ENCODE data around the gene SERINC3.

The SERINC3 gene

DNA sequence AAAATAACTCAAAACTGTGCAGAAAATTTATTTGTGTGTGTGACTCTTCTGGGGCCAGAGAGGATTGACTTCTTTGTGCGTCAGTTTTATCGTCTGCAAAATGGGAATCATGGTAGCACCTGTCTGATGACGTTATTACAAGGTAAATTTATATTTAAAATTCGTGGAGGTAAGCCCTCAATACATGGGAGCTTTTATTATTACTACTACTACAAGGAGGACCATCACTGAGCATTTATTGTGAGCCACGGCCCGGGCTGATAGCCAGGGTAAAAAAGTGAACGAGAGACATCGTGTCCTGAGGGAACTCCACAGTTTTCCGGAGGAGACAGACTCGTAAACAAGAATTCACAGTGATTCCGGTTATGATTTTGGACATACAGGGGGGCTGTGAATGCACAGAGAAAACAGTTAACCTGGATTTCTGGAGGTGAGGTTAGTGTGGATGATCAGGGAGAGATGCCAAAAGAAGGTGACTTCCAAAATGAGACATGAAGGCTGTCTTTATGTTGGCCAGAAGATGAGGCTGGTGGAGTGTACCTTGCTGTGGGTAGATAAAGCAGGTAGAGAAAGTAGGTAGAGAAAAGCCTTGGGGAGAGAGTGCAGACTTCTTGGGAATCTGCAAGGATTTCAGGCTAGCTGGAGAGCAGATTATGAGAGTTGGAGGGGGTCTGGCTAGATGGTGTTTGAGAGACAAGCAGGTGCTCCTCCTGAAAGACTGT is 10.6 kb upstream of the SERINC3 start:
- no peak for DNase-seq

- DNase-seq = no peak
Observed at GRCh38 chr20:44528309-44528708, 6.4 kb upstream of the SERINC3 start.

- no peak for DNase-seq
Observed at GRCh38 chr20:44527716-44528199, 5.9 kb upstream of the SERINC3 start.

DNA sequence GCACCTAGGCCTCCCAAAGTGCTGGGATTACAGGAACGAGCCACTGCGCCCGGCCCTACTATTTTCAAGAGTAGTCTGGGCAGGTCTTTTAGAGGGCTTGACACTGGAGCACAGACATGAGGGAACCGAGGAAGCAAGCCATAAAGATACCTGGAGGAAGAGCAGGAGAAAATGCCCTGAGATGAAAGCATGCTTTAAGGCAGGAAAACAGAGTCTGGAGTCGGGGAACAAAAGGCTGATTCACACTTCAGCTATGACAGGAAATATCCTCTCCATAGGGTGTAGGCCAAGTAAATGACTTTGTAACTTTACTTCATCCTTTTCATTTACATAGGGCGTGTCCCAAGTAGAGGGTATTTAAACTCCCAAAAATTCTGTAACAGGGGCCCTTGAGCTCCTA is 4.3 kb upstream of the SERINC3 start:
- DNase-seq = no peak

DNA sequence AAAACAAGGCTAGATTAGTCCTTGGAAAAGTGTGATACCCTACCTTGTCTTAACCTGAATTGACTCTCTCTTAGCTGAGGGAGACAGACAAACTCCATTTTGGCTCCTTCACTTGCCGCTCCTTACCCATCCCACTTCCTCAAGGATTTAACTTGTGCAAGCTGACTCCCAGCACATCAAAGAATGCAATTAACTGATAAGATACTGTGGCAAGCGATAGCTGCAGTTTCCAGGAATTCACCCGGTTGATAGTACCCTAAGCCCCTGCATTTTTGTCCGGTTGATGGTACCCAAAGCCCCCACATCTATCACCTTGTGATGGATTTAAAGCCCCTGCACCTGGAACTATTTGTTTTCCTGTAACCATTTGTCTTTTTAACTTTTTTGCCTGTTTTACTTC is 1.9 kb upstream of the SERINC3 start:
- DNase-seq = no peak

GRCh38 chr20:44522841-44523240 is 971 bp upstream of the SERINC3 start:
- no peak for DNase-seq

- DNase-seq = no peak
Observed at GRCh38 chr20:44520881-44521280, 989 bp downstream of the SERINC3 start.

DNA sequence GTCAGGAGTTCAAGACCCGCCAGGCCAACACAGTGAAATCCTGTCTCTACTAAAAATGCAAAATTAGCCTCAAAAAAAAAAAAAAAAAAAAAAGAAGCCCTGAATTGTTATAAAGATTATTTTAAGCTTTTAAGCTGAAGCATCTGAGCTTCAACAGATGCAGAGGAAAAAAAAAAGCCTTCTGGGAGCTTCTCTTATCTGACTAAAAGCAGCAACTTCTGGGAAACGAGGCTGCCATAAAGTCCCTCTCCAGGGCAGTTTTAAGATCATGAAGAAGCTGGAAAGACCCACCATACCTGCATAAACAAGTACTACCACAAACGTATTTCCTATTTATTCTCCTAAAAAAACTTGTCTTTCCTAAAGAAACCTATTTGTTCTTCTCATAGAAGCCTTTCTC is 3.6 kb downstream of the SERINC3 start:
- DNase-seq = no peak

- no peak for DNase-seq
Observed at GRCh38 chr20:44517454-44517853, 4.4 kb downstream of the SERINC3 start.

GRCh38 chr20:44516491-44516890 is 5.4 kb downstream of the SERINC3 start:
- no peak for DNase-seq

DNA sequence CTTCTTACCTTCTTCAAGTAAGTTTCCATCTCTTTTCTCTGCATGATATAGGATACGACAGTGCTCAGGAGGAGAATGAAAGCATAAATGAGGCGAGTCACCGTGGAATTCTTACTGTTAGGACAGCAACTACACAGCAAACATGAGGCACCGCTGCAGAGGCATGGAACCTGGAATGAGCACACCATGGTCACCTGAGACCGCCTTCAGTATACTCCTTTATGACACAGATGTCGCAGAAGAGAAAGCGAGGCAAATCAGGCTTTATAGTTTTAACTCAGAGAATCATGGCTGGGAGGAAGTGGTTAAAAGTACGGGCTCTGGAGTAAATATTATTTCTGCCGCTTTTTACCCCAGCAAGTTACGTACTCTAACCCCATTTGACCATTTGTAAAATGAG is 8.0 kb downstream of the SERINC3 start:
- no peak for DNase-seq

DNA sequence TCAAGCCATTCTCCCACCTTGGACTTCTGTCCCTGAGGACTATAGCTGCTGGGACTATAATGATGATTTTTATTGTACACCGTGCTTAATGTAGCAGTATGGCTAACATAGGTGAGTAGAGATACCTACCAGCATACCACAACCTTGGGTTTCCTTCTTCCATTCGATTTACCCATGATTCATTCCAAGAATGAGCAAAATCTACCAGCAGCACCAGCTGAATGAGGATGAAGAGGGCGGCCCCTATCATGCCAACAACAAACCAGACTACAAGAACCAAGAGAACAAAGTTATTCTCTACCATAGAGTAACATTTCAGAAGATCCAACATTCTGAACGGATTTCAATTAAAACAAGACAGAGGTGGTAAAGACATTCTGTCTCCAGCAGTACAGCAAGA is 12.1 kb downstream of the SERINC3 start:
- no peak for DNase-seq

GRCh38 chr20:44504402-44505307 is 17.2 kb downstream of the SERINC3 start:
- DNase-seq = no peak

GRCh38 chr20:44502968-44503367 is 18.9 kb downstream of the SERINC3 start:
- no peak for DNase-seq

DNA sequence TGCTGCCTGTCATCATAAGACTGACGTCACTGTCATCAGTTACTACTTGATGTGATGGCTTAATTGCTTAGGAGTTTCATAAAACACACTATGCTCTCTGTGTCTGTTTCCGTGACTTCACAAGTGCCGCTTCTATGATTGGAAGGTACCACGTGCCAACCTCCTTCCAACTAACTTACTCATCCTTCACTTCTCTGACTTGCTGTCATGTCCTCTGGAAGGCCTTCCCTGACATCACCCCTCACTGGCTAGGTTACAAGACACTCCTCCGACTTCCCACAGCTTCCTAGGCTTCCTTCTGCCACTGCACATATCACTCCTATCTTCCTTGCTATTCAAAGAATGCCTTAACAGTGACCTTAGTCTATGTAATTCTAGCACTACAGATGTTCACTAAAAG is 20.4 kb downstream of the SERINC3 start:
- DNase-seq = no peak

GRCh38 chr20:44500221-44500620 is 21.6 kb downstream of the SERINC3 start:
- no peak for DNase-seq

DNA sequence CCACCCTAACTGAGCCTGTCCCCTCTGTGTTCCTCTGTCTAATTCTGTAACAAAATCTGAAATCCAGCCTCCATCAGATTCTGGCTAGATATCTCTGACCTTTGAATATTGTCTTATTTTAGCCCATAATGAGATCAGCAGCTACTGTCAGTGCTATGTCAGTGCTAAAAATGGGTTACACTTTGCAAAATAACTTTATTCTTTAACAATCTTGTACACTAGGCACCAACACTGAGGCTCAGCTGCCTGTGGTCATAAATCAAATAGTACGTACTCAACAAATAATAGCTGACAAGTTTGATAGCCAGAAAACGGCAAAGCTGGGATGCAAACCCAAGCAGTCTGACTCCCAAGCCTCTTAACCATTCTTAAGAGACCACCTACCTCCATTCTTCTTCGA is 24.1 kb downstream of the SERINC3 start:
- DNase-seq = no peak

- DNase-seq = no peak
Observed at GRCh38 chr20:44496976-44497375, 24.9 kb downstream of the SERINC3 start.

DNA sequence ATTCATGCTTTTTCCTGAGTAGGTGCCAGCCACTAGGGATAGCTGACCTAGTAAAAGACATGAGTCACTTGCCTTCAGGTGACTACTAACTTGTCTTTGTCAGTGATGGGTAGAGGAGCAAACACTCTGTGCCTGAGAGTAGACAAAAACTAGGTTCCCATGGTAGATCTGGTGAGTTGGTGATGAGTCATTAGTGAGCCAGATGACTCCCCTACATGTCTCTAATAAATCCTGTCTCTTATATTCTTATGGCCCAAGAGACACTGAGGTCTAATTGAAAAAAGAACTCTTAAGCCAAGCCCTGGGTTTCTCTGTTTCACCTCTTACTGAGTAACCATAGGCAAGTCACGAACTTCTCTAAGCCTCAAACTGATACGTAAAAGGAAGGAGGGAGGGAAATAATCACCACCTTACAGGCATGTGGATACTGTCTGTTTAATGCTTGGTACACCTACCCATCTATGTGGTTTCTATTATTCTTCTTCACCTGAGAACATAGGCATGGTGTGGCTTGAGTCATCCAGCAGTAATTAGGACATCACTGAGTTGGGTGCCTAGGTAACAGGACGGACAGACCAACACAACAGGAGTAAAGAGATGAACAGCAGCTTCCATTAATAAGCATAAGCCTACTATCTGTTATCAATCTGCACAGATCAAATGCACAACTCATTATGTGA is 25.9 kb downstream of the SERINC3 start:
- no peak for DNase-seq

GRCh38 chr20:44495257-44495656 is 26.6 kb downstream of the SERINC3 start:
- DNase-seq = no peak

DNA sequence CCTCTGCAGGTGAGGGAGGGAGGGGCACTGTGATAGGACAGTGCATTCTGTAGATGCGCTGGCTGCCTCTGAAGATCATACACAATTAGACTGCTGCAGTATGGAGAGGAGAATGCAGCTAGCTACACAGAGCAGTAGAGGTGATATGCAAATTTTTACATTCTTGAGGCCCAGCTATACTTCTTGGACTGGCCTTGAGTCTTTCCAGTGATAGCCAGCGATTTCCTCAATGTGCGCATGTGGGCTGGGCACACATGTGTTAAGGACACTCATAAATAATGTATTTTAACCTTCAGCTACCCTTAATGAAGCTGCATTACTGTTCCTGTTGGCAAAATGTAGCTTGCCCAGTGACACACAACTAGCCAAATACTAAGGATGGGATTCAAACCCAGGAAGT is 27.2 kb downstream of the SERINC3 start:
- DNase-seq = no peak

DNA sequence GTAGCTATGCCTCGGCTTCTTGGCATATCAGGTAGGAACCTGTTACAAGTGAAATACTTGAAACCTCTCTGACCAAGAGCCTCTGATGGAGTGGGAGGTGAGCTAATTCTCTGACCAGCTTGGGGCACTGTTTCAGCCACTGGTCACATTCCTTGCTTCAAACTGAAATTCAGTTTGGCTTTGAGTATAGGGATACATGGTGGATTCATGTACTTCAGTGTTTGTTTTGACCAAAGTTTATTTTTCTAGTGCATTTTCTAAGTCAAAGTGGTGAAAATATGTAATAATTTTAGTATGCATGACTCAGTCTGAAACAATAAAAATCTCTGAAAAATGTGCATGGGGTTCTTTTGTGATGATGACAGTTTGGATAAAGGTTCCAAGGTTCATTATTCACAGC is 27.6 kb downstream of the SERINC3 start:
- DNase-seq = no peak

GRCh38 chr20:44491635-44492395 is 30.1 kb downstream of the SERINC3 start:
- DNase-seq = no peak

Measured in DMS79 (cell line).